HG03103 (cell line): ENCODE data around the gene PDS5A.
"Not testable (repeated sequence)": the region's sequence is repeated elsewhere in the genome, so short reads cannot be mapped to it uniquely, and the experiment has no call there.

Source experiments
- ATAC-seq: cut with Tn5 transposase; IDR thresholded peaks from one replicate; pipeline ENCODE4 v1.9.1; 2021; ENCODE audit warnings: low read depth; ENCODE audit not compliant: unreplicated experiment

Gene PDS5A

DNA sequence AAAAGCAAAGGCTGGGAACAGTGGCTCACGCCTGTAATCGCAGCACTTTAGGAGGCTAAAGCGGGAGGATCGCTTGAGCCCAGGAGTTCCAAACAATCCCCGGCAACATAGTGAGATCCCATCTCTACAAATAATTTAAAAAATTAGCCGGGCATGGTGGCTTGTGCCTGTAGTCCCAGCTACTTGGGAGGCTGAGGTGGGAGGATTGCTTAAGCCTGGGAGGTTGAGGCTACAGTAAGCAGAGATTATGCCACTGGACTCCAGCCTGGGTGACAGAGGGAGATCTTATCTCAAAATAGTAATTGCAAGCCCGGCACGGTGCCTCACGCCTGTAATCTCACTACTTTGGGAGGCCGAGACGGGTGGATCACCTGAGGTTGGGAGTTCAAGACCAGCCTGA lies 139.3 kb downstream of the PDS5A start:
- ATAC-seq: not testable (repeated sequence)

DNA sequence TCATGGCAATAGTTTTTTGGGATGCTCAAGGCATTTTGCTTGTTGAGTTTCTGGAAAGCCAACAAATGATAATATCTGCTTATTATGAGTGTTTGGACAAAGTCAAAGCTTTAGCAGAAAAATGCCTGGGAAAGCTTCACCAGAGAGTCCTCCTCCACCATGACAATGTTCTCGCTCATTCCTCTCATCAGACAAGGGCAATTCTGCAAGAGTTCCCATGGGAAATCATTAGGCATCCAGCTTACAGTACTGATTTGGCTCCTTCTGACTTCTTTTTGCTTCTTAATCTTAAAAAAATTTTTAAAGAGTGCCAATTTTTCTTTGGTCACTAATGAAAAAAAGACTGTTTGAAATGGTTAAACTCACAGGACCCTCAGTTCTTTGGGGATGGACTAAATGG lies 143.4 kb downstream of the PDS5A start:
- ATAC-seq: no peak

DNA sequence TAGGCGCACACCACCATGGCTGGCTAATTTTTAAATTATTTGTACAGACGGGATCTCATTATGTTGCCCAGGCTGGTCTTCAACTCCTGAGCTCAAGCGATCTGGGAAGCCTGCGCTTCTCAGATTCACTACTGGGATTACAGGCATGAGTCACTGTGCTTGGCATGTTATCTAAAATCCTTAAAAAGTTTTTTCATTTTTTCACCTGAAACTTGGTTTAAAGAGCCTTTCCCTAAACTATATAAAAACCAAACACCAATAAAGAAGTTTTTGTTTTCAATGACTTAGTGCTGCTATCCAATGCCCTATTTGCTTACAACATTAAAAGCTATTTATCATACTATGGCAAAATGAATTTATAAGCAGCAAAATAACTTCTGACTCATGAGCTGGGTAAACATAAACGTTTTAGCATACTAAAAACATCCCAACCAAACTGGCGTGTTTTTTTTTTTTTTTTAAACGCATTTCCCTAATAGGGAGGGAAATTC lies 151.9 kb downstream of the PDS5A start:
- ATAC-seq: no peak

DNA sequence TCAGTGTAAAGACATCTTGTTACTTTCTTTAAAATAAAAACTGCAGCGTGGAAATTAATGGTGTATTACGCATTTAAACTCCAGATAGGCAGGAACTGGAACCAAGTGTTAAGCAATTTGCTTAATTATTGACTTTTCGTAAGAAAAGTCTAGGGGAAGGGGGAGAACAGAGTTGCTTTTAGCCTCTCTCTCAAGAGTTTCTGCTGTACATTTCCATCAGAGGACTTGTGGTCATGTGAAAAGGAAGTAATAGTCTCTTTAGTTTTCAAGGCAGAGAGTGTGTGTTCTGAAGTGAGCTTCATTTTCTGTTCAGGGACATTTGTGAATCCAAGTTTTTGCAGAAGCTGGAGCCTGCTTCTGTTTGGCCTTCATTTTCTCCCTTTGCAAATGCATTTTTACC lies 152.6 kb downstream of the PDS5A start:
- ATAC-seq: no peak

GRCh38 chr4:39823191-39823590 lies 154.5 kb downstream of the PDS5A start:
- no peak for ATAC-seq

GRCh38 chr4:39822662-39823061 lies 155.0 kb downstream of the PDS5A start:
- no peak for ATAC-seq

DNA sequence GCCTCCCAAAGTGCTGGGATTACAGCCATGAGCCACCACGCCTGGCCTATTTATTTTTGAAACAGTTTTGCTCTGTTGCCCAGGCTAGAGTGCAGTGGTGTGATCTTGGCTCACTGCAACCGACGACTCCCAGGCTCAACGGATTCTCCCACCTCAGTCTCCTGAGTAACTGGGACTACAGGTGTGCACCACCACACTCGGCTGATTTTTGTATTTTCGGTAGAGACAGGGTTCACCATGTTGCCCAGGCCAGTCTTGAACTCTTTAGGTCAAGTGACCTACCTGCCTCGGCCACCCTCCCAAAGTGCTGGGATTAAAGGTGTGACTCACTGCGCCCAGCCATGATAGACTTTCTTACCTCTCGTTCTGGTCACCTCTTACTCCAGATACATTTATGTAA lies 155.8 kb downstream of the PDS5A start:
- no peak for ATAC-seq

DNA sequence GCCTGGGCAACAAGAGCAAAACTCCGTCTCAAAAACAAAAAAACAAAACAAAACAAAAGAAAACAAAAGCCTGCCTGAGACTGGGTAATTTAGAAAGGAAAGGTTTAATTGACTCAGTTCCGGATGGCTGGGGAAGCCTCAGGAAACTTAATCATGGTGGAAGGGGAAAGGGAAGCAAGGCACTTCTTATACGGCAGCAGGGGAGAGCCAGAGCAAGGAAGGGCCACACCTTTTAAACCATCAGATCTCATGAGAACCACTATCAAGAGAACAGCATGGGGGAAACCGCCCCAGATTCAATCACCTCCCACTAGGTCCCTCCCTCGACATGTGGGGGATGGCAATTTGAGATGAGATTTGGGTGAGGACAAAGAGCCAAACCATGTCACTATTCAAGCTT lies 157.5 kb downstream of the PDS5A start:
- no peak for ATAC-seq

- ATAC-seq: no peak
Measured at GRCh38 chr4:39818646-39819045, 159.1 kb downstream of the PDS5A start.

- no peak for ATAC-seq
Measured at GRCh38 chr4:39814403-39815185, 163.1 kb downstream of the PDS5A start.

- not testable (repeated sequence) for ATAC-seq
Measured at GRCh38 chr4:39813761-39814160, 163.9 kb downstream of the PDS5A start.

- not testable (repeated sequence) for ATAC-seq
Measured at GRCh38 chr4:39813033-39813432, 164.7 kb downstream of the PDS5A start.

DNA sequence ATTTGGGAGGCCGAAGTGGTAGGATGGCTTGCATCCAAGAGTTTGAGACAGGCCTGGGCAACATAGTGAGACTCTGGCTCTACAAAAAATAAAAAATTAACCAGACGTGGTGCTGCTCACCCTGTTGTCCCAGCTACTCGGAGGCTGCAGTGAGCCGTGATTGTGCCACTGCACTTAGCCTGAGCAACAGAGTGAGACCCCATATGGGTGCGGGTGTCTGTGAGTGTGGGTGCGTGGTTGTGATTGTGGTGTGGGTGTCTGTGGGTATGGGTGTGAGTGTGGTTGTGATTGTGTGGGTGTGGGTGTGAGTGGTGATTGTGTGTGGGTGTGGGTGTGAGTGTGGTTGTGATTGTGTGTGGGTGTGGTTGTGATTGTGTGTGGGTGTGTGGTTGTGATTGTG lies 165.2 kb downstream of the PDS5A start:
- ATAC-seq: no peak

DNA sequence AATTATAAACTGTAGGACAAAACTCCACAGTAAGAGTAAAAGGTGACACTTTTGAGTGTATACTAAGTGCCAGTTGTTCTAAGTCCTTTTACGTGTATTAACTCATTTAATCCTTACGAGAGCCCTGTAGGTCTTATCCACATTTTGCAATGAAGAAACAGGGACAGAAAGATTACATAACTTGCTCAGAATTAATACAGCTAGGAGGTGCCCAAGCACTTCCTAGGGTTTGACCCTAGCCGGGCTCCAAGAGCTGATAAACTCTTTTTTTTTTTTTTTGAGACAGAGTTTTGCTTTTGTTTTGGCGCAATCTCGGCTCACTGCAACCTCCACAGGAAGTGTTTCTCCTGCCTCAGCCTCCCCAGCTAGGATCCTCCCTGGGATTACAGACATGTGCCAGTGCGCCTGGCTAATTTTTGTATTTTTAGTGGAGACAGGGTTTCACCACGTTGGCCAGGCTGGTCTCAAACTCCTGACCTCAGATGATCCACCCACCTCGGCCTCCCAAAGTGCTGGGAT lies 169.4 kb downstream of the PDS5A start:
- no peak for ATAC-seq

GRCh38 chr4:39802005-39802404 lies 175.7 kb downstream of the PDS5A start:
- ATAC-seq: no peak

- not testable (repeated sequence) for ATAC-seq
Measured at GRCh38 chr4:39792976-39793375, 184.7 kb downstream of the PDS5A start.

DNA sequence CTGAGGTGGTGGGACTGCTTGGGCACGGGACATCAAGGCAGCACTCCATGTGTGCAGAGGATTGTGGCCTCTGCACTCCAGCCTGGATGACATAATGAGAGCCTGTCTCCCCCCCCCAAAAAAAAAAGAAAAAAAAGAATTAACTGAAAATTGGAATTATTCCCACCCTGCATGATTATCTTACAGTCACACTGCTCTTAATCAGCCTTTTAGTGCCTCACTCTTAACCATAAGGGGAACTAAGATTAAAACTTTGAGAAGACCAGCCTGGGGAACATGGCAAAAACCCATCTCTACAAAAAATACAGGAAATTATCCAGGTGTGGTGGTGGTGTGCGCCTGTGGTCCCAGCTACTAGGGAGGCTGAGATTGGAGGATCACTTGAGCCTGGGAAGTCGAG lies 185.2 kb downstream of the PDS5A start:
- ATAC-seq: no peak

DNA sequence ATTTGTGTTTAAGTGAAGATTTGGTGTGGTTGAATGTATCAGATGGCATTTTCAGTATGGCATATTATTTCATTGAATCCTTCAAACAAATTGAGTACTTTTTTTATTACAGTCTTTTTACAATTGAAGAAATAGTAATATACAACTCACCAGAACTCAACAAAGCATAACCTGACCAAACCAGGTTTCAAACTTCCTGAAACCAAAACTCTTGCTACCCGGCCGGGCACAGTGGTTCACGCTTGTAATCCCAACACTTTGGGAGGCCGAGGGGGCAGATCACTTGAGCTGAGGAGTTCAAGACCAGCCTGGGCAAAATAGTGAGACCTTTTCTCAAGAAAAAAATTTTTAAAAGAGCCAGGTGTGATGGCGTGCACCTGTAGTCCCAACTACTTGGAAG lies 185.6 kb downstream of the PDS5A start:
- no peak for ATAC-seq

DNA sequence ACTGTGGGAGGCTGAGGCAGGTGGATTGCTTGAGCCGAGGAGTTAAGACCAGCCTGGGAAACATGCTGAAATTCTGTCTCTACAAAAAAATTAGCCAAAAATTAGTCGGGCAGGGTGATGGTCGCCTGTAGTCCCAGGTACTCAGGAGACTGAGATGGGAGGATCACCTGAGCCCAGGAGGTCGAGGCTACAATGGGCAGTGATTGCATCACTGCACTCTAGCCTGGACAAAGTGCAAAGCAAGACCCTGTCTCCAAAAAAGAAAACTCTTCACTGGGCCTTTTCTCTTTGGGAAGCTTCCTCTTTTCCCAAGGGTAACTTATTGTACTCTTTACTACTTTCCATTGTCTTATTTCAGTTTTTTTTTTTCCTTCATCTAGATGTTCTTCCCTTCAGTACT lies 190.9 kb downstream of the PDS5A start:
- no peak for ATAC-seq

- ATAC-seq: no peak
Measured at GRCh38 chr4:39785083-39785482, 192.6 kb downstream of the PDS5A start.

DNA sequence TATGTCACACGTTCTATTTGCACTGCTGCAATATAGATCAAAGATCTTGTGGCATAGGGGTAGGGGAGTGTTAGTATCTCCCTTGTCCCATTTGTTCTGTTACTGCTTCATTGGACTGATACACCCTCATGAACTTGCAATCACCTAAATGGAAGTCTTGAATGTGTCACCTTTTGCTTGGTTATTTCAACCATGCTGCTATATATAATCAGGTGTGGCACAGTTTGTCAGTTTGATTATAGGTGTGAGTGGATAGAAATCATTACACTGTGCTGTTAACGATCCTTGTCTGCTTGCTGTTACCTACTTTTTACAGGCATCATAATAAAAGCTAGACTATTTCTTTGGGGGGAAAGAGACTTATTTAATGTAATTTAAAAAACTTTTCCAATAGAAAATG lies 195.7 kb downstream of the PDS5A start:
- not testable (repeated sequence) for ATAC-seq
